ENCODE data around the gene CBLN3.

DNA sequence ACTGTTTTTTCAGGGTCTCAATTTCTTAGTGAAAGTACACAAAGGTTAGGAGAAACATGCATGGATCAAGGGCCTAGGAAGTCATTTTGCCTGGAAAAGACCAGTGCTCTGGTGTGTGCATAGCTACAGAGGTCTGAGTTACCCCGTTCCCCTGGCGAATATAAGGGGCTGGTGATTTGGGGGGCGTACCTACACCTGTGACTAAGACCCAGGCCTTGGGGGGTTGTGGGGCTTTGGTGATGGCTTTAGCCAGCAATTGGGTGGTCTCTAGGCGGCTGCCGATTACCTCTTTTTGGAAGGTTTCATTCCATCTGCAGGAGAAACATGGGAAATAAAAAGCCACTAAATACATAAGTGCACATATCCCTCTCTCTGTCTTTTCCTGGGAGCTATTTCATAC is 12.0 kb upstream of the CBLN3 start:
- no peak for TF ChIP-seq POLR2AphosphoS5 (IDR thresholded peaks at IDR 0.05; ENCODE audit: low read depth, low read length)
- TF ChIP-seq, protein P1, sequence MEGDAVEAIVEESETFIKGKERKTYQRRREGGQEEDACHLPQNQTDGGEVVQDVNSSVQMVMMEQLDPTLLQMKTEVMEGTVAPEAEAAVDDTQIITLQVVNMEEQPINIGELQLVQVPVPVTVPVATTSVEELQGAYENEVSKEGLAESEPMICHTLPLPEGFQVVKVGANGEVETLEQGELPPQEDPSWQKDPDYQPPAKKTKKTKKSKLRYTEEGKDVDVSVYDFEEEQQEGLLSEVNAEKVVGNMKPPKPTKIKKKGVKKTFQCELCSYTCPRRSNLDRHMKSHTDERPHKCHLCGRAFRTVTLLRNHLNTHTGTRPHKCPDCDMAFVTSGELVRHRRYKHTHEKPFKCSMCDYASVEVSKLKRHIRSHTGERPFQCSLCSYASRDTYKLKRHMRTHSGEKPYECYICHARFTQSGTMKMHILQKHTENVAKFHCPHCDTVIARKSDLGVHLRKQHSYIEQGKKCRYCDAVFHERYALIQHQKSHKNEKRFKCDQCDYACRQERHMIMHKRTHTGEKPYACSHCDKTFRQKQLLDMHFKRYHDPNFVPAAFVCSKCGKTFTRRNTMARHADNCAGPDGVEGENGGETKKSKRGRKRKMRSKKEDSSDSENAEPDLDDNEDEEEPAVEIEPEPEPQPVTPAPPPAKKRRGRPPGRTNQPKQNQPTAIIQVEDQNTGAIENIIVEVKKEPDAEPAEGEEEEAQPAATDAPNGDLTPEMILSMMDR (IDR thresholded peaks at IDR 0.05 in 2 of 3, conservative IDR thresholded peaks at IDR 0.05 in 1 of 3; ENCODE audit: borderline replicate concordance in 1 of 3, insufficient read depth in 1 of 3, low read depth in 2 of 3, low read length in 2 of 3) = no peak
- TF ChIP-seq, protein P2, sequence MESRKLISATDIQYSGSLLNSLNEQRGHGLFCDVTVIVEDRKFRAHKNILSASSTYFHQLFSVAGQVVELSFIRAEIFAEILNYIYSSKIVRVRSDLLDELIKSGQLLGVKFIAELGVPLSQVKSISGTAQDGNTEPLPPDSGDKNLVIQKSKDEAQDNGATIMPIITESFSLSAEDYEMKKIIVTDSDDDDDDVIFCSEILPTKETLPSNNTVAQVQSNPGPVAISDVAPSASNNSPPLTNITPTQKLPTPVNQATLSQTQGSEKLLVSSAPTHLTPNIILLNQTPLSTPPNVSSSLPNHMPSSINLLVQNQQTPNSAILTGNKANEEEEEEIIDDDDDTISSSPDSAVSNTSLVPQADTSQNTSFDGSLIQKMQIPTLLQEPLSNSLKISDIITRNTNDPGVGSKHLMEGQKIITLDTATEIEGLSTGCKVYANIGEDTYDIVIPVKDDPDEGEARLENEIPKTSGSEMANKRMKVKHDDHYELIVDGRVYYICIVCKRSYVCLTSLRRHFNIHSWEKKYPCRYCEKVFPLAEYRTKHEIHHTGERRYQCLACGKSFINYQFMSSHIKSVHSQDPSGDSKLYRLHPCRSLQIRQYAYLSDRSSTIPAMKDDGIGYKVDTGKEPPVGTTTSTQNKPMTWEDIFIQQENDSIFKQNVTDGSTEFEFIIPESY (IDR thresholded peaks at IDR 0.05; ENCODE audit: extremely low read depth, insufficient replicate concordance, low read length) = no peak
- no peak for TF ChIP-seq SP1 (IDR thresholded peaks at IDR 0.05; ENCODE audit: low read depth)
- TF ChIP-seq, protein P3, sequence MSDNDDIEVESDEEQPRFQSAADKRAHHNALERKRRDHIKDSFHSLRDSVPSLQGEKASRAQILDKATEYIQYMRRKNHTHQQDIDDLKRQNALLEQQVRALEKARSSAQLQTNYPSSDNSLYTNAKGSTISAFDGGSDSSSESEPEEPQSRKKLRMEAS (IDR thresholded peaks at IDR 0.05) = no peak
- TF ChIP-seq EZH2 (IDR thresholded peaks at IDR 0.05) = no peak
- no peak for TF ChIP-seq SIN3A (IDR thresholded peaks at IDR 0.05; ENCODE audit: low read depth)
- TF ChIP-seq EZH2phosphoT487 (IDR thresholded peaks at IDR 0.05; ENCODE audit: borderline replicate concordance) = no peak
- TF ChIP-seq POLR2A (IDR thresholded peaks at IDR 0.05; ENCODE audit: borderline replicate concordance, extremely low read depth, insufficient read depth, insufficient read length) = no peak
- TF ChIP-seq JUND (IDR thresholded peaks at IDR 0.05) = no peak
- no peak for TF ChIP-seq RAD21 (IDR thresholded peaks at IDR 0.05; ENCODE audit: low read depth)
- TF ChIP-seq TCF7L2 (IDR thresholded peaks at IDR 0.05; ENCODE audit: borderline replicate concordance, extremely low read depth, insufficient read depth, insufficient read length) = no peak
- TF ChIP-seq, protein P4, sequence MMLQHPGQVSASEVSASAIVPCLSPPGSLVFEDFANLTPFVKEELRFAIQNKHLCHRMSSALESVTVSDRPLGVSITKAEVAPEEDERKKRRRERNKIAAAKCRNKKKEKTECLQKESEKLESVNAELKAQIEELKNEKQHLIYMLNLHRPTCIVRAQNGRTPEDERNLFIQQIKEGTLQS (IDR thresholded peaks at IDR 0.05) = no peak
